ENCODE data around the gene NOS1AP. TPM values are rescaled to one million over a fixed set of nuclear protein-coding genes. Genes with fewer than 3 reads are reported as not detected.

Gene NOS1AP
- total and polyA plus RNA-seq, 12 donors: 0.37 to 12.0 (median 3.1) TPM

DNA sequence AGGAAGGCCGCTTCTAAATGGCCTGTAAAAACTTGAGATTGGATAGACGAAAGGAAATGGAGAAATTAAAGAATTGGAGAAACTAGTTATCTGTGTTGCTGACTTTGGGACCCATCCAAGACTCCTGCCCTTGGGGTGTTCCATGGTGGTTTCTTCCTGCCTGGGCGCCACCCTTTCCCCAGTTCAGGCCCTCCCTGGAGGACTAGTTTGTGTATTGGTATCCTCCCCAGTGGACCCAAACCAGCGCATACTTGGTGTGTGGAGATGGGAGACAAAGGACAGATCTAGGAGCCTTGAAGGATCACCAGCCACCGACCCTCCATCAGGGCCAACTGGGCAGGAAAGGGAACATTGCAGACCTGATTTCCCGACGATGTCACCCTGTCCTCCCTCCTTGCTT, 300.1 kb downstream of the NOS1AP start:
- DNase-seq: no peak
- Histone ChIP-seq H3K4me3 (no peak overlapping the region), H3K27ac (no peak overlapping the region), H3K36me3 (replicated peaks in 1 of 2) (no peaks in the 10 kb centered on the region), H3K4me1 (replicated peaks in 1 of 2) (no peaks in the 10 kb centered on the region), H3K27me3 (no peaks in the 10 kb centered on the region), H3K9me3 (replicated peaks in 1 of 3) (no peaks in the 10 kb centered on the region)
- TF ChIP-seq POLR2A (IDR thresholded peaks at IDR 0.05) (no peak), CTCF (IDR thresholded peaks at IDR 0.05) (no peak)
- intact Hi-C loops (cut with DNase I): no loop called here
- WGBS, 4 donors: 82 to 98% (median 90%) methylated on average over 7 of the region's 7 CpGs

DNA sequence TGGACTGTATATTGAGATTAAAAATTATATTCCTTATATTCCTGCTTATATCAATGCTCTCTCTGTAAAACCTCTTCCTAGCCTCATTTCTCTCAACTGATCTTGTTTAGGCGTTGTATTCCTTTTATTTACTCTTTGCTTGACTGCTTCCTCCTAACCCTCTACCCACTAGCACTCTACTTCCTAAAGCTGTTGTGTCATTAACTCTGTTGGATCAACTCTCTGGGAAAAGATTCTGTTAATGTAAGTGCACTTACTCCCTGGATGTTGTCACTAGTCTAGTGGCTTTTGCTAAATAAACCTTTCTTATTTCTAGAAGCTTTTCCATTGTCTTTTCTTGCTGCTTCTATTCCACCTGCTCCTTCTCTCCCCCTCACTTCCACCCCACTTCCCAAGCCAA, 300.7 kb downstream of the NOS1AP start:
- H3K27ac ChIP-seq: no peak overlapping the region
- no peak overlapping the region for H3K4me3 ChIP-seq
- no peaks in the 10 kb centered on the region for H3K9me3 ChIP-seq (replicated peaks in 1 of 3)
- TF ChIP-seq POLR2A (IDR thresholded peaks at IDR 0.05) (no peak), CTCF (IDR thresholded peaks at IDR 0.05) (no peak)
- 83 to 96% (median 92%) methylated on average over 1 of the region's 1 CpG for WGBS, 4 donors
- no peaks in the 10 kb centered on the region for H3K36me3 ChIP-seq (replicated peaks in 1 of 2)
- DNase-seq: no peak
- H3K4me1 ChIP-seq (replicated peaks in 1 of 2): no peaks in the 10 kb centered on the region
- no peaks in the 10 kb centered on the region for H3K27me3 ChIP-seq
- intact Hi-C loops (cut with DNase I): no loop called here

GRCh38 chr1:162370721-162371120, 301.2 kb downstream of the NOS1AP start:
- no peaks in the 10 kb centered on the region for H3K4me1 ChIP-seq (replicated peaks in 1 of 2)
- no peaks in the 10 kb centered on the region for H3K27me3 ChIP-seq
- intact Hi-C loops (cut with DNase I): no loop called here
- TF ChIP-seq CTCF (IDR thresholded peaks at IDR 0.05) (no peak), POLR2A (IDR thresholded peaks at IDR 0.05) (no peak)
- WGBS, 4 donors: 88 to 95% (median 91%) methylated on average over 3 of the region's 3 CpGs
- DNase-seq: no peak
- no peak overlapping the region for H3K27ac ChIP-seq
- no peaks in the 10 kb centered on the region for H3K36me3 ChIP-seq (replicated peaks in 1 of 2)
- H3K9me3 ChIP-seq (replicated peaks in 1 of 3): no peaks in the 10 kb centered on the region
- no peak overlapping the region for H3K4me3 ChIP-seq

DNA sequence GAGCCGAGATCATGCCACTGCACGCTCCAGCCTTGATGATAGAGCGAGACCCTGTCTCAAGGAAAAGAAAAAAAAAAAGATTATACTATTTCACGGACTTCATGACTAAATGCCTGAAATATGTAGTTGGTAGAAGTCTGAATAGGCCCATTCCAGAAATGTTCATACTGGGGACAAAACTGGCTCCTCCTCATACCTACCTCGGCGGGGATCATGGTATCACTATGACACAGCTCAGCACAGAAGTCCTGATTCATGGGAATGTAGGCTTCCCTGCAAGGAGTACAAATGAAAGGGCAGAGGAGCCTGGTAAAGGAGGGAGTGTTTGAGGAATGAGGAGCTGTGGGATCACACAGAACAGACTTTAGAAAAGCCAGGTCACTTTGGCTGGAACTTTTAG, 302.1 kb downstream of the NOS1AP start:
- no peaks in the 10 kb centered on the region for H3K4me1 ChIP-seq (replicated peaks in 1 of 2)
- intact Hi-C loops (cut with DNase I): no loop called here
- no peak for TF ChIP-seq POLR2A (IDR thresholded peaks at IDR 0.05)
- no peak for TF ChIP-seq CTCF (IDR thresholded peaks at IDR 0.05)

More for the DNA sequence above, 302.1 kb downstream of the NOS1AP start:
- Histone ChIP-seq H3K27ac (no peak overlapping the region), H3K4me3 (no peak overlapping the region), H3K36me3 (replicated peaks in 1 of 2) (no peaks in the 10 kb centered on the region), H3K9me3 (replicated peaks in 1 of 3) (no peaks in the 10 kb centered on the region), H3K27me3 (no peaks in the 10 kb centered on the region)
- WGBS, 4 donors: 92 to 95% (median 94%) methylated on average over 6 of the region's 6 CpGs
- no peak for DNase-seq
